HEK293 (cell line): ENCODE results near the gene CTNNBL1.

Experiments used
- CTCF ChIA-PET: fragments of 350-600 bp; formaldehyde crosslinking; extraction: SDS; loops from one replicate; lab custom pipeline; 2021; ENCODE audit warnings: antibody characterized with exemption; lab: Yijun Ruan, JAX
- POLR2A ChIA-PET: fragments of 300-600 bp; formaldehyde crosslinking; extraction: SDS; loops from one replicate; lab custom pipeline; 2020; ENCODE audit warnings: antibody characterized with exemption, inconsistent platforms; lab: Yijun Ruan, JAX
- H3K27ac ChIP-seq: fragments of 200-500 bp; sonication (Bioruptor generic); 2 replicates; pipeline ENCODE4 v1.5.1; 2014; ENCODE audit warnings: low read depth, low read length, control low read depth, inconsistent platforms; ENCODE audit errors: extremely low read depth
- H3K36me3 ChIP-seq, 2 experiments: fragments of 200-500 bp in 1 of 2; sonication (Bioruptor generic) in 1 of 2; 1 replicate in 1 of 2; 2 replicates in 1 of 2; pipeline ENCODE4 v1.5.1; 2014 to 2017; ENCODE audit warnings: inconsistent platforms in 2 of 2, low read length in 2 of 2; ENCODE audit not compliant: control insufficient read depth in 2 of 2, insufficient read depth in 1 of 2
- H3K4me1 ChIP-seq: fragments of 200-500 bp; sonication (Bioruptor generic); 2 replicates; pipeline ENCODE4 v1.5.1; 2014; ENCODE audit warnings: mild to moderate bottlenecking, low read length, inconsistent platforms; ENCODE audit not compliant: control insufficient read depth, insufficient read depth
- H3K4me3 ChIP-seq: 2 replicates; pipeline ENCODE4 v1.5.1; 2011; ENCODE audit warnings: low read depth, mild to moderate bottlenecking, control low read depth, low read length, moderate library complexity
- H3K9me3 ChIP-seq: fragments of 200-500 bp; sonication (Bioruptor generic); 2 replicates; pipeline ENCODE4 v1.5.1; 2014; ENCODE audit warnings: low read depth, low read length, inconsistent platforms; ENCODE audit not compliant: control insufficient read depth, insufficient read depth
- GLI4 ChIP-seq: fragments of 450-650 bp; formaldehyde crosslinking; IDR thresholded peaks from 2 replicates; pipeline ENCODE4 v1.5.1; 2016; ENCODE audit warnings: missing biosample characterization, missing genetic modification characterization
- GLIS2 ChIP-seq: fragments of 450-650 bp; formaldehyde crosslinking; IDR thresholded peaks from 2 replicates; pipeline ENCODE4 v1.5.1; 2016; ENCODE audit warnings: missing biosample characterization, missing genetic modification characterization
- OSR2 ChIP-seq: fragments of 450-650 bp; formaldehyde crosslinking; IDR thresholded peaks from 2 replicates; pipeline ENCODE4 v1.5.1; 2016; ENCODE audit warnings: missing biosample characterization, missing genetic modification characterization
- ZFP3 ChIP-seq: fragments of 450-650 bp; formaldehyde crosslinking; IDR thresholded peaks from 2 replicates; pipeline ENCODE4 v1.5.1; 2016; ENCODE audit warnings: low read depth, missing biosample characterization, missing genetic modification characterization
- ZIC2 ChIP-seq: fragments of 450-650 bp; formaldehyde crosslinking; IDR thresholded peaks from 2 replicates; pipeline ENCODE4 v1.5.1; 2016; ENCODE audit warnings: missing biosample characterization, missing genetic modification characterization
- ZNF132 ChIP-seq: fragments of 450-650 bp; formaldehyde crosslinking; IDR thresholded peaks from 2 replicates; pipeline ENCODE4 v1.5.1; 2017; ENCODE audit warnings: missing biosample characterization, missing genetic modification characterization, borderline replicate concordance
- ZNF155 ChIP-seq: fragments of 450-650 bp; formaldehyde crosslinking; IDR thresholded peaks from 2 replicates; pipeline ENCODE4 v1.5.1; 2016; ENCODE audit warnings: missing biosample characterization, missing genetic modification characterization
- ZNF175 ChIP-seq: fragments of 450-650 bp; formaldehyde crosslinking; IDR thresholded peaks from 2 replicates; pipeline ENCODE4 v1.5.1; 2016; ENCODE audit warnings: missing biosample characterization, missing genetic modification characterization
- ZNF302 ChIP-seq: fragments of 450-650 bp; formaldehyde crosslinking; IDR thresholded peaks from 2 replicates; pipeline ENCODE4 v1.5.1; 2016; ENCODE audit warnings: missing biosample characterization, missing genetic modification characterization, low read depth
- ZNF335 ChIP-seq: fragments of 450-650 bp; formaldehyde crosslinking; conservative IDR thresholded peaks from 2 replicates; pipeline ENCODE4 v1.5.1; 2016; ENCODE audit warnings: missing biosample characterization, missing genetic modification characterization
- ZNF548 ChIP-seq: fragments of 450-650 bp; formaldehyde crosslinking; IDR thresholded peaks from 2 replicates; pipeline ENCODE4 v1.5.1; 2016; ENCODE audit warnings: missing biosample characterization, missing genetic modification characterization
- ZNF561 ChIP-seq: fragments of 450-650 bp; IDR thresholded peaks from 2 replicates; pipeline ENCODE4 v1.5.1; 2018; ENCODE audit warnings: missing biosample characterization, missing genetic modification characterization, borderline replicate concordance
- ZNF664 ChIP-seq: fragments of 450-650 bp; formaldehyde crosslinking; IDR thresholded peaks from 2 replicates; pipeline ENCODE4 v1.5.1; 2016; ENCODE audit warnings: missing biosample characterization, missing genetic modification characterization
- ZNF701 ChIP-seq: fragments of 450-650 bp; formaldehyde crosslinking; IDR thresholded peaks from 2 replicates; pipeline ENCODE4 v1.5.1; 2016; ENCODE audit warnings: missing biosample characterization, missing genetic modification characterization
- ZNF747 ChIP-seq: fragments of 450-650 bp; formaldehyde crosslinking; IDR thresholded peaks from 2 replicates; pipeline ENCODE4 v1.5.1; 2016; ENCODE audit warnings: missing biosample characterization, missing genetic modification characterization
- ZNF76 ChIP-seq: fragments of 450-650 bp; formaldehyde crosslinking; IDR thresholded peaks from 2 replicates; pipeline ENCODE4; 2016; ENCODE audit warnings: low read depth, missing biosample characterization, missing genetic modification characterization, borderline replicate concordance
- ZNF830 ChIP-seq: fragments of 450-650 bp; IDR thresholded peaks from 2 replicates; pipeline ENCODE4 v1.5.0; 2018; ENCODE audit warnings: missing biosample characterization, missing genetic modification characterization, low read depth, mild to moderate bottlenecking, moderate library complexity
- TF ChIP-seq, protein P1 (sequence below): fragments of 450-650 bp; formaldehyde crosslinking; IDR thresholded peaks from 2 replicates; pipeline ENCODE4 v1.5.1; 2016; ENCODE audit warnings: missing biosample characterization, missing genetic modification characterization
- TF ChIP-seq, protein P2 (sequence below): fragments of 450-650 bp; formaldehyde crosslinking; IDR thresholded peaks from 2 replicates; pipeline ENCODE4 v1.5.1; 2016; ENCODE audit warnings: missing biosample characterization, missing genetic modification characterization
- TF ChIP-seq, protein P3 (sequence below): fragments of 450-650 bp; formaldehyde crosslinking; IDR thresholded peaks from 2 replicates; pipeline ENCODE4 v1.5.1; 2016; ENCODE audit warnings: missing biosample characterization, missing genetic modification characterization
- TF ChIP-seq, protein P4 (sequence below): fragments of 450-650 bp; formaldehyde crosslinking; IDR thresholded peaks from 2 replicates; pipeline ENCODE4 v1.5.1; 2016; ENCODE audit warnings: missing biosample characterization, missing genetic modification characterization

The CTNNBL1 gene

DNA sequence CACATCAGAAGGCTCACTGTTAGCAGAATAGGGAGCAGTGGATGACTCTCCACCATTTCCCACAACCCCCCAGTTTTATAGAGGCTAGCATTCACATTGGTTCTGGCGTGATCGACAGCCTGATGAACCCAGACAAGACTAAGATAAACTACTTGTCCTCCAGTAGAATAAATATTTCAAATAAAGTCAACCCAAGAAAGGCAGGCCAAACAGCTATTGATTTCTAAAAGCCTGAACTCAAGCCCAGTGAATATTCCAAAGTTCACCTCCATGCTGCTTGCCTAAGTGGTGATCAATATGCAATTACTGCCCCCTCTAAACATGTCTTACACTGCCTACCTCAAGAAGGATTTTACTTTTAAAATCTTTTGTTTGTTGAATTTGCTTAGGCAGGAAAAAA, 104.5 kb downstream of the CTNNBL1 start (continued):
- TF ChIP-seq, protein P1, sequence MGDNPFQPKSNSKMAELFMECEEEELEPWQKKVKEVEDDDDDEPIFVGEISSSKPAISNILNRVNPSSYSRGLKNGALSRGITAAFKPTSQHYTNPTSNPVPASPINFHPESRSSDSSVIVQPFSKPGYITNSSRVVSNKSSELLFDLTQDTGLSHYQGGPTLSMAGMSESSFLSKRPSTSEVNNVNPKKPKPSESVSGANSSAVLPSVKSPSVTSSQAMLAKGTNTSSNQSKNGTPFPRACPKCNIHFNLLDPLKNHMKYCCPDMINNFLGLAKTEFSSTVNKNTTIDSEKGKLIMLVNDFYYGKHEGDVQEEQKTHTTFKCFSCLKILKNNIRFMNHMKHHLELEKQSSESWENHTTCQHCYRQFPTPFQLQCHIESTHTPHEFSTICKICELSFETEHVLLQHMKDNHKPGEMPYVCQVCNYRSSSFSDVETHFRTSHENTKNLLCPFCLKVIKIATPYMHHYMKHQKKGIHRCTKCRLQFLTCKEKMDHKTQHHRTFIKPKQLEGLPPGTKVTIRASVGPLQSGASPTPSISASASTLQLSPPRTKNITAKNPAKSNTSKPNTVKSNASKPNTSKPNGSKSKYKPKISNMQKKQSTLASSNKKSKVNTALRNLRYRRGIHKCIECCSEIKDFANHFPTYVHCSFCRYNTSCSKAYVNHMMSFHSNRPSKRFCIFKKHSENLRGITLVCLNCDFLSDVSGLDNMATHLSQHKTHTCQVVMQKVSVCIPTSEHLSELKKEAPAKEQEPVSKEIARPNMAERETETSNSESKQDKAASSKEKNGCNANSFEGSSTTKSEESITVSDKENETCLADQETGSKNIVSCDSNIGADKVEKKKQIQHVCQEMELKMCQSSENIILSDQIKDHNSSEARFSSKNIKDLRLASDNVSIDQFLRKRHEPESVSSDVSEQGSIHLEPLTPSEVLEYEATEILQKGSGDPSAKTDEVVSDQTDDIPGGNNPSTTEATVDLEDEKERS (tag by site-specific recombination) = no peak
- TF ChIP-seq ZFP3 (tag by site-specific recombination) = no peak
- no peak for TF ChIP-seq ZNF548
- no peak for TF ChIP-seq ZNF701
- TF ChIP-seq ZNF830 = no peak
- TF ChIP-seq GLIS2 (tag by site-specific recombination) = no peak
- no peak for TF ChIP-seq ZNF155 (tag by site-specific recombination)
- TF ChIP-seq ZNF76 (tag by site-specific recombination) = no peak
- no peak for TF ChIP-seq OSR2 (tag by site-specific recombination)
- no peak for TF ChIP-seq ZNF302 (tag by site-specific recombination)

DNA sequence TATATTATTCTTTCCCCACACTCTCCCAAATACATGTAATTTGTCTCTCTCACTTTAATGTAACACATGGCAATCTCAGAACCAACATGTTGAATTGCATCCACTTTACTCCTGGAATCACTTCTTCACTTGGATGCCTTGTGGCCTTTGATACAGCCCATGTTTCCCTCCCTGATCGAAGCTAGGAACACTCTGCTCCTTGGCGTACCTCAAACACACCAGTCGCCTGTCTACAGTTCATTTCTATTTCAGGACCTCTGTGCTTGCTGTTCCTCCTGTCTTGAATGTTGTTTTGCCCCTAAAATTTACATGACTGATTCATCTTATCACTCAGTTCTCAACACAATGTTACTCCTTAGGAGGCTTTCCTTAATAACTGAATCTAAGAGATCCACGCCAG, 106.8 kb downstream of the CTNNBL1 start:
- Histone ChIP-seq H3K4me3 (no peak overlapping the region), H3K27ac (no peak overlapping the region), H3K9me3 (no peaks in the 10 kb centered on the region), H3K4me1 (no peaks in the 10 kb centered on the region), H3K36me3 (peaks cover 0 to 35% of the 10 kb centered on the region in 2 experiments; a peak in 1 of 3 replicates)
- ChIA-PET CTCF (no interaction called here), POLR2A (interaction anchor here (0.6 kb wide), 1 partner anchor 111 kb away, joined by 3 read pairs; no protein-coding TSS in a partner anchor)
- TF ChIP-seq ZNF175 (tag by site-specific recombination) (no peak), ZNF132 (no peak), ZNF335 (tag by site-specific recombination) (no peak), ZIC2 (tag by site-specific recombination) (no peak), GLI4 (tag by site-specific recombination) (no peak), ZNF747 (tag by site-specific recombination) (no peak), ZNF664 (tag by site-specific recombination) (no peak), ZNF561 (tag by site-specific recombination) (no peak)
- TF ChIP-seq, protein P2, sequence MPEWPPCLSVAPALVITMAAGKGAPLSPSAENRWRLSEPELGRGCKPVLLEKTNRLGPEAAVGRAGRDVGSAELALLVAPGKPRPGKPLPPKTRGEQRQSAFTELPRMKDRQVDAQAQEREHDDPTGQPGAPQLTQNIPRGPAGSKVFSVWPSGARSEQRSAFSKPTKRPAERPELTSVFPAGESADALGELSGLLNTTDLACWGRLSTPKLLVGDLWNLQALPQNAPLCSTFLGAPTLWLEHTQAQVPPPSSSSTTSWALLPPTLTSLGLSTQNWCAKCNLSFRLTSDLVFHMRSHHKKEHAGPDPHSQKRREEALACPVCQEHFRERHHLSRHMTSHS = no peak
- TF ChIP-seq, protein P3, sequence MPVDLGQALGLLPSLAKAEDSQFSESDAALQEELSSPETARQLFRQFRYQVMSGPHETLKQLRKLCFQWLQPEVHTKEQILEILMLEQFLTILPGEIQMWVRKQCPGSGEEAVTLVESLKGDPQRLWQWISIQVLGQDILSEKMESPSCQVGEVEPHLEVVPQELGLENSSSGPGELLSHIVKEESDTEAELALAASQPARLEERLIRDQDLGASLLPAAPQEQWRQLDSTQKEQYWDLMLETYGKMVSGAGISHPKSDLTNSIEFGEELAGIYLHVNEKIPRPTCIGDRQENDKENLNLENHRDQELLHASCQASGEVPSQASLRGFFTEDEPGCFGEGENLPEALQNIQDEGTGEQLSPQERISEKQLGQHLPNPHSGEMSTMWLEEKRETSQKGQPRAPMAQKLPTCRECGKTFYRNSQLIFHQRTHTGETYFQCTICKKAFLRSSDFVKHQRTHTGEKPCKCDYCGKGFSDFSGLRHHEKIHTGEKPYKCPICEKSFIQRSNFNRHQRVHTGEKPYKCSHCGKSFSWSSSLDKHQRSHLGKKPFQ = no peak
- TF ChIP-seq, protein P4, sequence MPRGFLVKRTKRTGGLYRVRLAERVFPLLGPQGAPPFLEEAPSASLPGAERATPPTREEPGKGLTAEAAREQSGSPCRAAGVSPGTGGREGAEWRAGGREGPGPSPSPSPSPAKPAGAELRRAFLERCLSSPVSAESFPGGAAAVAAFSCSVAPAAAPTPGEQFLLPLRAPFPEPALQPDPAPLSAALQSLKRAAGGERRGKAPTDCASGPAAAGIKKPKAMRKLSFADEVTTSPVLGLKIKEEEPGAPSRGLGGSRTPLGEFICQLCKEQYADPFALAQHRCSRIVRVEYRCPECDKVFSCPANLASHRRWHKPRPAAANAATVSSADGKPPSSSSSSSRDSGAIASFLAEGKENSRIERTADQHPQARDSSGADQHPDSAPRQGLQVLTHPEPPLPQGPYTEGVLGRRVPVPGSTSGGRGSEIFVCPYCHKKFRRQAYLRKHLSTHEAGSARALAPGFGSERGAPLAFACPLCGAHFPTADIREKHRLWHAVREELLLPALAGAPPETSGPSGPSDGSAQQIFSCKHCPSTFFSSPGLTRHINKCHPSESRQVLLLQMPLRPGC (tag by site-specific recombination) = no peak
